Measurements from ENCODE around the gene LEMD2.

LEMD2 gene

DNA sequence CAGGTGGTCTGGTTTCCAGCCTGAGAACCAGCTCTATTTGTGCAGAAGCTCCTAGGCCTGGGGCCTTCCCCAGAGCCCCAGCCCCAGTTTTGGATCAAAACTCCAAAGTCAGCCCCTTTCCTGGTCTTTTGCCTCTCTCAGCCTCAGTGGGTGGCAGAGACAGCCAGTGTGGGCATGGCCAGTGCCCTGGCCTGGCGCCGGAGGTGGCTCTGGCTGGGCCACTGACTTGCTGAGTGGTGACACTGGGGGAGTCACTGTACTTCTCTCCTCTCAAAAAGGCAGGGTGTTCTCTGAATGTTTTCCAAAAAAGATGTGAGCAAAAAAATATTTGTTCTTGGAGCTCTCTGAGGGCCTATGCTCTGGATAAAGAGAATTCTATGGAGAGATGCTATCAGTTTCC lies 34.9 kb upstream of the LEMD2 start:
- TF ChIP-seq, protein P1, sequence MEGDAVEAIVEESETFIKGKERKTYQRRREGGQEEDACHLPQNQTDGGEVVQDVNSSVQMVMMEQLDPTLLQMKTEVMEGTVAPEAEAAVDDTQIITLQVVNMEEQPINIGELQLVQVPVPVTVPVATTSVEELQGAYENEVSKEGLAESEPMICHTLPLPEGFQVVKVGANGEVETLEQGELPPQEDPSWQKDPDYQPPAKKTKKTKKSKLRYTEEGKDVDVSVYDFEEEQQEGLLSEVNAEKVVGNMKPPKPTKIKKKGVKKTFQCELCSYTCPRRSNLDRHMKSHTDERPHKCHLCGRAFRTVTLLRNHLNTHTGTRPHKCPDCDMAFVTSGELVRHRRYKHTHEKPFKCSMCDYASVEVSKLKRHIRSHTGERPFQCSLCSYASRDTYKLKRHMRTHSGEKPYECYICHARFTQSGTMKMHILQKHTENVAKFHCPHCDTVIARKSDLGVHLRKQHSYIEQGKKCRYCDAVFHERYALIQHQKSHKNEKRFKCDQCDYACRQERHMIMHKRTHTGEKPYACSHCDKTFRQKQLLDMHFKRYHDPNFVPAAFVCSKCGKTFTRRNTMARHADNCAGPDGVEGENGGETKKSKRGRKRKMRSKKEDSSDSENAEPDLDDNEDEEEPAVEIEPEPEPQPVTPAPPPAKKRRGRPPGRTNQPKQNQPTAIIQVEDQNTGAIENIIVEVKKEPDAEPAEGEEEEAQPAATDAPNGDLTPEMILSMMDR (IDR thresholded peaks at IDR 0.05; ENCODE audit: low read depth, low read length, missing control alignments) = no peak
- DNase-seq (ENCODE audit: extremely low read depth, low read depth) = no peak
- H3K4me3 ChIP-seq (replicated peaks; ENCODE audit: low read depth, low read length) = no peak overlapping the region

DNA sequence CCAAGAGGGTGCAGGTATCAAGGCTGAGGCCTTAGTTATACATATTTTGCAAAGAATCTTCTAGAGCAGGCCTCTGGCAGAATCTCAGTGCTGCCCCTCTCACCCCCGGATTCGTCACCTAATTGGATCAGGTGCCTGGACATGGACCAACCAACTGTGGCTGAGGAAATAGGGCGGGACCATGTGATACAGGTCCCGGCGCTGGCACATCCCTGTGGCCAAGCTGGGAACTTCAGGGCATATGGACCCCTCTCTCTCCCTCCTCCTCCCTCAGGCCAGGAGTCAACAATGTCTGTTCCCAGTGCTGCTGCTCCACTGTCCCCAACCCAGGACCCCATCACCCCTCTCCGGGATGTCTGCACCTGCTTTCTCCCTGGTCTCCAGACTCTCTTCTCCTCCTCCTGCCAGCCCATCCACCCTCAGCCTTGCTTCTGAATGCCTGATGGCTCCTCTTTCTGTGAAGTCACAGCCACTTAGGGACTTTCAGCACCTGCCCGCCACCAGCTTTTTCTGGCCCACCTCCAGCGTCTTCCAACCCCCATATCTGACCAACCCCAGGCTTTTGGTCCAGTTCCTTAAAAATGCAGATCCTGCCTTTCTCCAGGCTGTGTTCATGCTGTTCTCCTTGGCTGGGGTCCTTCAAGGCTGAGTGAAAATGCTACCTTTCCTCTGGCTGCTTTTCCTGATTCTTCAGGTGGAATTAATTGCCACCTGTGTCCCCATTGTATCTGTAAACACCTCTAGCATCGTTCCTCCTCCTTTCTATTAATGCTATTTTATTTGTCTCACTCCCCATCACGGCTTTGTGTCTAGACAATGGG lies 33.9 kb upstream of the LEMD2 start:
- no peak for DNase-seq (ENCODE audit: extremely low read depth, low read depth)
- TF ChIP-seq, protein P1 (IDR thresholded peaks at IDR 0.05; ENCODE audit: low read depth, low read length, missing control alignments) = peak; percentile 34
- H3K4me3 ChIP-seq (replicated peaks; ENCODE audit: low read depth, low read length) = no peak overlapping the region

DNA sequence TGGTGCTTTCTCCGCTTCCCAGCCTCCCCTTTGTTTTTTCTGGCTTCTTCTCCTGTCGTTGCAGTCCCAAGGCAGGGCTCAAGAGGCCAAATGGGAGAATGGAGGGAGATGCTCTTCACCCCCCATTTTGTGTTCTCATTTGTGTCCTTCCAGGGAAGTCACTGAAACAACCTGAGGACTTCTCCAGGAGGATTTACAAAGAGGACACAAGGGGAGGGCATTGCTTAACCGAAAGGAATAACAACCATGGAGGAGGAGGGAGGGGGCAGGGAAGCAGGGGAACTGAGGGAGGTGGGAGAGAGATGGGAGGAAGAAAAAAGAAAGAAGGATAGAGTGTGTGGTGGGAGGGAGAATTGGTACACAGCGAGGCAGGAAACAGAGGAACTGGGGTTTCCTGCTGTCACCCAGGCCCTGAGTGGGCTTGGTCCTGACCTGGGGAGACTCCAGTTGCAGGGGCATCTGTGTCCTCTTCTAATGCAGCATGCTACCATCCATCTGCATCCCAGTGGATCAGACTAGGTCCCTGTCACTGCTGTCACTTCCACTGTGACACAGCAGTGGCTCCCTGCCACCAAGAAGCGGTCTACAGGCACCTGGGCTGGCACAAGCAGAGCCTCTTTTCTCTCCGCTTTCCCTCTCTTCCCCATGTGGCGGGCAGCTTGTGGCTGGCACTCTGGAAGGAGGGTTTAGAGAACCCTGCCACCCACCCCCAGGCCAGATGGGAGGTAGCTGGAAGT lies 32.0 kb upstream of the LEMD2 start:
- DNase-seq (ENCODE audit: extremely low read depth, low read depth) = no peak
- no peak overlapping the region for H3K4me3 ChIP-seq (replicated peaks; ENCODE audit: low read depth, low read length)
- TF ChIP-seq, protein P1 (IDR thresholded peaks at IDR 0.05; ENCODE audit: low read depth, low read length, missing control alignments) = no peak

DNA sequence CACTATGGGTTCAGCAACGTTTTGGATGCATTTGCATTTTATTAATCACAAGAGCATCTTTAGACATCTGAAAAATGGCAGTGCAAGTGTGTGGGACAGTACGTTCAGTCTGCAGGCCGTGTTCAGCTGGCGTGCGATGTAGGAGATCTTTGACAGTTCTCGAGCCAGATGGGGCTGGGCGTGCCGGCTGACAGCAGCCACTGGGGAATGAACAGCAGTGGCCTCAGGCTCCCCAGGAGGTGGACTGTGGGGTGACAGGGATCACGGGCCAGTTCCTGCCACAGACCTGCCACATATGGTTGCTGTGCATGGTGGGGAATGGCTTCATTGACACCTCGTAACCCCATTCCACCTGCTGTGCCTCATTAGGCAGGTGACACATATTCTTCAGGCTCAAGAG lies 31.3 kb upstream of the LEMD2 start:
- TF ChIP-seq, protein P1 (IDR thresholded peaks at IDR 0.05; ENCODE audit: low read depth, low read length, missing control alignments) = no peak
- no peak overlapping the region for H3K4me3 ChIP-seq (replicated peaks; ENCODE audit: low read depth, low read length)
- DNase-seq (ENCODE audit: extremely low read depth, low read depth) = no peak

DNA sequence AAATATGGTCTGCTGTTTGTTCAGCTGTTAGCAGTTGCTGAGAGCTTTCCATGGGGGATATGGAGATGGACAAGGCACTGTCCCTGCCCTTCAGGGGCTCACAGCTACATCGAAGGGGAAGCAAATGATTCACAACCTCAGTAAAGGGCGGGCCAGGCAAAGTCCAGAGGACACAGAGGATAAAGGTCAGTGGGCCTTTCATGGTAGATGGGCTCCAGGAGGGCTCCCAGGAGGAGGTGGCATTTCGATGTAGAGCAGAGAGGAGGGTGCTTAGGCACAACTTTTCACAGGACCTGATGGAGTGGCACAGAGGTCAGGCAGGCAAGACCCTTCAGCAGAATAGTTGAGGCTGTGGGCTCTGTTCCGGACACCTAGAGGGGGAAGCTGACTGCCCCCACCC lies 30.1 kb upstream of the LEMD2 start:
- TF ChIP-seq, protein P1 (IDR thresholded peaks at IDR 0.05; ENCODE audit: low read depth, low read length, missing control alignments) = no peak

DNA sequence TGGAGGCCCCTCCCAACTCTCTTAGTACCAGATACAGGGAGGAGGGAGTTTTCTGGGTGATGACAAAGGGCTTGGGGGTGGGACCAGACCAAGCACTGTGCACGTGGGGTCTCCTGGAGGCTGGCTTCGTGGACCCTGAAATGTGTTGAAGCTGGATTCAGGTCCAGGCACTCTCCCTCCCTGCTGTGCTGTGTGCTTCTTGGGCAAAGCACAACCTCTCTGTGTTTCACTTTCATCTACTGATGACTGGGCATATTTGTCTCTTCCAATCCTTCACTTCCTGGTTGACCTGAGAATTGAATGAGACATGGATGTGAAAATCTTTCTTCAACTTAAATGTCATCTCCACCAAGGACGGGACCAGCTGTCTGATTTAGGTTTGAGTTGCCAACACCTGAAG lies 29.4 kb upstream of the LEMD2 start:
- TF ChIP-seq, protein P1 (IDR thresholded peaks at IDR 0.05; ENCODE audit: low read depth, low read length, missing control alignments) = no peak
- H3K4me3 ChIP-seq (replicated peaks; ENCODE audit: low read depth, low read length) = no peak overlapping the region
- DNase-seq (ENCODE audit: extremely low read depth, low read depth) = no peak

More for the DNA sequence above, 30.1 kb upstream of the LEMD2 start:
- no peak overlapping the region for H3K4me3 ChIP-seq (replicated peaks; ENCODE audit: low read depth, low read length)
- no peak for DNase-seq (ENCODE audit: extremely low read depth, low read depth)

All from HFF-Myc (cell line).